ENCODE results near the gene PIGC. TPM values are rescaled to one million over a fixed set of nuclear protein-coding genes. Genes with fewer than 3 reads are reported as not detected.

Gene PIGC
- total and polyA plus RNA-seq, 2 donors (not counting 3 experiments of a cell fraction or from before 2014, with no cell fraction given), result 16.1 to 25.8 TPM

DNA sequence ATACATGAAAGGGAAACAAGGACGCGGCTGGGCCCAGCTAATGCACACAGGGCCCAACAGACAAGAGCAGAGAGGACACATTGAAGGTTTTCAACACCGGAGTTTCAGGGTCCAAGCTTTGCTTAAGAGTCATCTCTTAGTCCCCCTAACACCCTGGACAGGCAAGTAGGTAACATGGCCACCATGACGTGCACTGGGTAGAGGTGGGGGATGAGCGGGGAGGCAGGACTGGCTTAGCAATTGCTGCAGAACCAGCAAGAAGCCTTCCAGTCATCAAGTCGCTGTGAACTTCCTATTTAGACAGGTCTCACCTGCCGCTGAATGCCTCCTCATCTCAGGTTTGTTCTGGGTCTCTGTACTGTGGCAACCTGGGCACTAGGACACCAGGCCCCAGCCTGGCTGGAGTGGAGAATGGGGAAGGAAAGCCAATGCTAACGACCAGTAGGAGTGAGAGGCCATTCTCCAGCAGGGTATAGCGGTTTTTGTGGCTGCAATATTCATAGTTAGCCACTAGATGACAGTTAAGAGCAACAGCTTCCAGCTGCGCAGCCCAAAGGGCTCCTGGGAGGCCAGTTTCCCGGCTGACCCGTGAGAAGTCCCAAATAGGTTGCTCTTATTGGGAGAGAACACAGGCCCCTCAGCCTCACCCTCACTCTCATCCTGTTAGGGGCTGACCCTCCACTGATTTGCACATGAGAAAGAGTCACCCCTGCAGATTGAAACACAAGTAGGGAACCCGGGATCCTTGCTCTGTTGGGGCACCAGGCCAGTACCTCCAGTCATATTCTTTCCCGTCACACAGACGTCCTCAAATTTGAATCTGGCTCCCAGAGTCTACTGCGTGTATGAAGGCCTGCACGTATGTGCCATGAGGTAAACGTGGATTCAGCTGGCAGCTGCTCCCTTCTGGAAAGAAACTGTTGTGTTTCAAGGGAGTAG, 6.0 kb upstream of the PIGC start:
- dilution Hi-C loops (cut with MboI; ENCODE audit: extremely low pct_ligation_motif_present, low sequenced_read_pairs) (no loop called here), intact Hi-C loops (cut with micrococcal nuclease) (loop anchor here (1.0 to 5.0 kb wide), 3 partner anchors 83 to 269 kb away; partner anchors contain the start of gene SUCO)
- Histone ChIP-seq H3K36me3 (ENCODE audit: control insufficient read depth in 2 of 2, extremely low read depth in 1 of 2, insufficient read depth in 2 of 2, low read length in 2 of 2) (no peaks in the 10 kb centered on the region), H3K9me3 (replicated peaks; ENCODE audit: control insufficient read depth, insufficient read depth, low read length) (no peaks in the 10 kb centered on the region), H3K4me2 (ENCODE audit: insufficient read depth, low read length) (no peak overlapping the region), H3K79me2 (ENCODE audit: control insufficient read depth, insufficient read depth, low read length) (no peaks in the 10 kb centered on the region), H3K9me1 (replicated peaks; ENCODE audit: control insufficient read depth, extremely low read depth, insufficient read depth, low read length) (no peaks in the 10 kb centered on the region), H2AFZ (ENCODE audit: low read depth, low read length) (peak overlapping the region; percentile 62), H3K4me3 (replicated peaks in 1 of 3; ENCODE audit: insufficient read depth in 1 of 3, low read depth in 1 of 3, low read length in 3 of 3) (no peak overlapping the region), H4K20me1 (replicated peaks; ENCODE audit: control insufficient read depth, extremely low read depth, insufficient read depth, low read length) (no peaks in the 10 kb centered on the region), H3K4me1 (ENCODE audit: control insufficient read depth, extremely low read depth, insufficient read depth, low read length) (peaks cover 22% of the 10 kb centered on the region), H3K27ac (ENCODE audit: insufficient read depth, low read depth, low read length) (no peak overlapping the region), H3K9ac (replicated peaks; ENCODE audit: extremely low read depth, insufficient read depth, low read length) (no peak overlapping the region), H3K27me3 (ENCODE audit: control insufficient read depth in 2 of 2, insufficient read depth in 2 of 2, low read length in 2 of 2) (no peaks in the 10 kb centered on the region)
- CTCF ChIA-PET, result interaction anchor here (0.9 to 3.6 kb wide), 10 partner anchors 8 to 448 kb away, joined by 3 to 61 read pairs (median 4); partner anchors contain the start of gene SUCO
- peak; percentile 67 to 86 for TF ChIP-seq CTCF (IDR thresholded peaks at IDR 0.05; ENCODE audit: extremely low read depth in 1 of 2, insufficient read depth in 1 of 2, low read depth in 1 of 2, low read length in 2 of 2)
- TF ChIP-seq JUN (IDR thresholded peaks at IDR 0.05; ENCODE audit: borderline replicate concordance, insufficient read depth, insufficient read length, low read depth), result no peak
- TF ChIP-seq GATA2 (IDR thresholded peaks at IDR 0.05; ENCODE audit: insufficient read depth, insufficient read length, low read depth, low read length), result no peak
- FAIRE-seq (peak; percentile 94), DNase-seq (ENCODE audit: low read depth, low spot score) (peak; percentile 61)
- BruUV-seq (replicated peaks), result no TSS peak
- POLR2A ChIA-PET, result no interaction called here
